ENCODE data around the gene LRG1. TPM values are rescaled to one million over a fixed set of nuclear protein-coding genes. Genes with fewer than 3 reads are reported as not detected.

Gene LRG1
- polyA plus RNA-seq, 1 experiment = 0.05 TPM

DNA sequence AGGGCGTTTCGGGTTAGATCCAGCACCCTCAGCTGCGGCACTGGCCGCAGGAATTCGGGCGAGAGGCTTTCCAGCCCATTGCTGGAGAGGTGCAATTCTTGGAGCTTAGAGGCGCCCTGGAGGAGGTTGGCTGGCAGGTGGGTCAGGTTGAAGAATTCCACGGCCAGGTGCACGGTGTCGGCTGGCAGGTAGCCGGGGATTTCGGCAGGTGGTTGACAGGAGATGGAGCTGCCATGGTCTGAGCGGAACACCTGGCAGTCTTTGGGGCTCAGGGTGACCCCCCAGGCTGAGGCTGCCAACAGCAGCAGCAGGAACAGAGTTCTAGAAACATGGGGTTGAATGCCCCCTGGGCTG, 1.3 kb downstream of the LRG1 start:
- TF ChIP-seq, protein P1, sequence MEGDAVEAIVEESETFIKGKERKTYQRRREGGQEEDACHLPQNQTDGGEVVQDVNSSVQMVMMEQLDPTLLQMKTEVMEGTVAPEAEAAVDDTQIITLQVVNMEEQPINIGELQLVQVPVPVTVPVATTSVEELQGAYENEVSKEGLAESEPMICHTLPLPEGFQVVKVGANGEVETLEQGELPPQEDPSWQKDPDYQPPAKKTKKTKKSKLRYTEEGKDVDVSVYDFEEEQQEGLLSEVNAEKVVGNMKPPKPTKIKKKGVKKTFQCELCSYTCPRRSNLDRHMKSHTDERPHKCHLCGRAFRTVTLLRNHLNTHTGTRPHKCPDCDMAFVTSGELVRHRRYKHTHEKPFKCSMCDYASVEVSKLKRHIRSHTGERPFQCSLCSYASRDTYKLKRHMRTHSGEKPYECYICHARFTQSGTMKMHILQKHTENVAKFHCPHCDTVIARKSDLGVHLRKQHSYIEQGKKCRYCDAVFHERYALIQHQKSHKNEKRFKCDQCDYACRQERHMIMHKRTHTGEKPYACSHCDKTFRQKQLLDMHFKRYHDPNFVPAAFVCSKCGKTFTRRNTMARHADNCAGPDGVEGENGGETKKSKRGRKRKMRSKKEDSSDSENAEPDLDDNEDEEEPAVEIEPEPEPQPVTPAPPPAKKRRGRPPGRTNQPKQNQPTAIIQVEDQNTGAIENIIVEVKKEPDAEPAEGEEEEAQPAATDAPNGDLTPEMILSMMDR (IDR thresholded peaks at IDR 0.05; ENCODE audit: low read depth, low read length) = no peak
- H3K4me3 ChIP-seq (ENCODE audit: low read depth, low read length) = no peak overlapping the region
- H3K9me3 ChIP-seq (ENCODE audit: control insufficient read depth, insufficient read depth, low read length) = peaks cover 4% of the 10 kb centered on the region
- no peak for DNase-seq (ENCODE audit: low read depth, low spot score)
- H3K27ac ChIP-seq (ENCODE audit: low read depth, low read length) = no peak overlapping the region
- POLR2A ChIA-PET = no interaction called here
- H3K27me3 ChIP-seq (ENCODE audit: control insufficient read depth, insufficient read depth, low read length) = peaks cover 24% of the 10 kb centered on the region
- CTCF ChIA-PET = interaction anchor here (1.0 to 1.1 kb wide), 2 partner anchors 13 to 98 kb away, joined by 3 to 4 read pairs; no protein-coding TSS in a partner anchor

DNA sequence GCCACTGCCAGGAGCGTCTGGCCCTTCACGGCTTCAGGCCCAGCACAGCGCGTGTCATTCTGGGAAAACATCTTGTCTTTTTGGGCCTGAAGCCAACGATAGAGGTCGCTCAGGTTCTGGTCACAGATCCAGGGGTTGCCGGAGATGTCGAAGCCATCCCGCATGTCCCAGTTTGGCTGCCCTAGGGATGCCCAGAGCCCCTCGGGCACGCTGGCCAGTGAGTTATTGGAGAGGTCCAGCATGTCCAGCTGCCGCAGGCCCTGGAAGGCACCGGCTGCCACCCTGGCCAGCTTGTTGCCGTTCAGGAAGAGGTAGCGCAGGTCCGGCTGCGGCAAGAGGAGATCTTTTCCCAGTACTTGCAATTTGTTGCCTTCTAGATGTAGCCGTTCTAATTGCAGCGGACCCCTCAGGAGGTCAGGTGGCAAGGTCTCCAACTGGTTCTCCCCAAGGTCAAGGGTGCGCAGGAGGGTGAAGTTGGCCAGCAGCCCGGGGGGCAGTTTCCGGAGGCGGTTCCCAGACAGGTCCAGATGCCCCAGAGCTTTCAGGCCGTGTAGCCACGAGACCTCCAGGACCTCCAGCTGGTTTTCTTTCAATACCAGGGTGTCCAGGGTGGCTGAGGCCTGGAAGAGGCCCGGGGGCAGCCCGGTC, 1.8 kb downstream of the LRG1 start:
- H3K9me3 ChIP-seq (ENCODE audit: control insufficient read depth, insufficient read depth, low read length) = peaks cover 4% of the 10 kb centered on the region

DNA sequence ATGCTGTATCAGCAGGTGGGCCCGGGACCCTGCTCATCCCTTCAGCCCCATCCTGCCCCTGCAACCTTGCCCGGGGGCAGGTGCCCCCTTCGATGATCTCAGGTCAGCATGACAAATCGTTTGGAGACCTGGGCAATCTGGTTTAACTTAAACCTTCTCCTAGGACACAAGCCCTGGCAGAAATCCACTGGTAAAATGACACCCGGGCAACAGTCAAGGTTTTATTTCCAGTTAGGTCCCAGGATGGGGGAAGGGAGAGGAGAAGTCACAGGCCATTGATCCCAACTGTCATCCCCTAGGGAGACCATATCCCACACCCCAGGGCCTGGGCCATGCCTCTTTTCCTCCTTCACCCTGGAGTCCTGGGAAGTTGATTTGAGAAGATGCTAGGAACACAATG, 3.0 kb downstream of the LRG1 start:
- no peak overlapping the region for H3K27ac ChIP-seq (ENCODE audit: low read depth, low read length)
- H3K27me3 ChIP-seq (ENCODE audit: control insufficient read depth, insufficient read depth, low read length) = peaks cover 25% of the 10 kb centered on the region
- no peak for DNase-seq (ENCODE audit: low read depth, low spot score)
- TF ChIP-seq, protein P1 (IDR thresholded peaks at IDR 0.05; ENCODE audit: low read depth, low read length) = no peak
- ChIA-PET CTCF (no interaction called here), POLR2A (interaction anchor here (0.5 kb wide), 1 partner anchor 25 kb away, joined by 3 read pairs; no protein-coding TSS in a partner anchor)
- H3K4me3 ChIP-seq (ENCODE audit: low read depth, low read length) = no peak overlapping the region
- H3K9me3 ChIP-seq (ENCODE audit: control insufficient read depth, insufficient read depth, low read length) = peaks cover 4% of the 10 kb centered on the region

More for the DNA sequence above, 1.8 kb downstream of the LRG1 start:
- Histone ChIP-seq H3K27ac (ENCODE audit: low read depth, low read length) (no peak overlapping the region), H3K4me3 (ENCODE audit: low read depth, low read length) (no peak overlapping the region), H3K27me3 (ENCODE audit: control insufficient read depth, insufficient read depth, low read length) (peaks cover 25% of the 10 kb centered on the region)
- TF ChIP-seq, protein P1 (IDR thresholded peaks at IDR 0.05; ENCODE audit: low read depth, low read length) = no peak
- CTCF ChIA-PET = interaction anchor here (1.0 kb wide), 1 partner anchor 13 kb away, joined by 4 read pairs; no protein-coding TSS in a partner anchor
- POLR2A ChIA-PET = no interaction called here
- DNase-seq (ENCODE audit: low read depth, low spot score) = no peak

DNA sequence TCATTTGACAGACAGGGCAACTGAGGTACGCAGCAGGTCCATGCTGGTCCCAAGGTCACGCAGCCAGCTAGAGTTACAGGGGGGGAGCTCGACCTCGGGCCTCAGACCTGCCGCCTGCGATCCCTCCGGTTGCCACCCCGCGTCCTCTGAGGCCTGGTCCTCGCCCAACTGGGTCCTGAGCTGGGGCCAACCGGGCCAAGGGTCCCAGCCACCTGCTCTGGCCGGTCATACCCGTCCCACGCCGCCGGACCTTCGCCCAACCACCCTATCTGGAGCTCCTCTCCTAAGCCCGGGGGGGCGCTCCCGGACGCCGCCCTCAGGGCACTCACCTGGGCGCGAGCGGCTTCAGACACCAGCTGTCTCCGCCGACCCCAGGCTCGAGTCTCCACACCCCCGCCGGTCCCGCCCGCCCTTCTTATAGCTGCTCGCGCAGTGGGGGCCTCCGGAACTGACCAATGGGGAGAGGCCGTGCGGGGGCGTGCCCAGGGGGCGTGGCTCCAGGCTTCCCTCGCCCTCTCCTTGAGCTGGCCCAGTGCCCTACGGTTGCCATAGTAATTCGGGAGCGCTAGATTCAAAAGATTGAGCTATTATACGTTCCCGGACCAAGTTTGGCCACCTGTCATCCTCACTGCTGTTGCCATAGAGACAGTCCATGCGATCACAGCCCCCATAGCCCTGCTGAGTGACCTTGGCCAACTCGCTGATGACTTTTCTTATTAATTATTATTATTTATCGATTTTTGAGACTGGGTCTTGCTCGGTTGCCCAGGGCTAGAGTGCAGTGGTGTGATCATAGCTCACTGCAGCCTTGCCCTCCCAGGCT, 4.8 kb downstream of the LRG1 start, which contains the start of gene PLIN5:
PLIN5 (minus strand) TSS at position 389 of the 823 bp plus-strand sequence. CDS start 1,150 bp downstream, outside the sequence.
- Histone ChIP-seq H3K4me3 (ENCODE audit: low read depth, low read length) (peak within 1 kb of the TSS; percentile 2; the same call in 1 of the 2 replicates), H3K27ac (ENCODE audit: low read depth, low read length) (no peak within 1 kb of the TSS), H3K9me3 (ENCODE audit: control insufficient read depth, insufficient read depth, low read length) (no peaks in the 10 kb centered on the region; the same call in 1 of the 2 replicates), H3K27me3 (ENCODE audit: control insufficient read depth, insufficient read depth, low read length) (peaks cover 28% of the 10 kb centered on the region)
- CTCF ChIA-PET = interaction anchor here (1.1 to 2.2 kb wide), 3 partner anchors 9 to 12 kb away, joined by 3 to 13 read pairs (median 8); no protein-coding TSS in a partner anchor
- no peak for DNase-seq (ENCODE audit: low read depth, low spot score)
- POLR2A ChIA-PET = interaction anchor here (1.9 kb wide), 1 partner anchor 99 kb away, joined by 4 read pairs; no protein-coding TSS in a partner anchor
- TF ChIP-seq, protein P1 (IDR thresholded peaks at IDR 0.05; ENCODE audit: low read depth, low read length) = no peak
